HepG2 (cell line): ENCODE data around the gene SPATA32. TPM values are rescaled to one million over a fixed set of nuclear protein-coding genes. Genes with fewer than 3 reads are reported as not detected.
A peak's percentile ranks its signal among the peaks of the same experiment; 100 is the strongest.

ENCODE experiments used
- ELF1 ChIP-seq: sonication (generic); formaldehyde crosslinking; IDR thresholded peaks from 2 replicates; pipeline ENCODE4 v1.4.0; 2020; ENCODE audit warnings: missing genetic modification reagents
- GLMP ChIP-seq: sonication (generic); formaldehyde crosslinking; IDR thresholded peaks from 2 replicates; pipeline ENCODE4 v1.9.0; 2021; ENCODE audit warnings: missing genetic modification reagents, mild to moderate bottlenecking, borderline replicate concordance
- GPN1 ChIP-seq: sonication (generic); formaldehyde crosslinking; IDR thresholded peaks from 2 replicates; pipeline ENCODE4 v1.5.1; 2020; ENCODE audit warnings: missing genetic modification reagents, borderline replicate concordance
- MYNN ChIP-seq: sonication (generic); formaldehyde crosslinking; IDR thresholded peaks from 2 replicates; pipeline ENCODE4 v1.4.0; 2020; ENCODE audit warnings: mild to moderate bottlenecking, low read depth, missing genetic modification reagents
- PATZ1 ChIP-seq: sonication (generic); formaldehyde crosslinking; IDR thresholded peaks from 2 replicates; pipeline ENCODE4 v1.4.0; 2020; ENCODE audit warnings: missing genetic modification reagents
- PHF5A ChIP-seq: IDR thresholded peaks from one replicate; pipeline ENCODE4 v1.6.1; 2018; ENCODE audit warnings: low read depth, missing genetic modification reagents; ENCODE audit not compliant: unreplicated experiment
- RELA ChIP-seq: sonication (generic); formaldehyde crosslinking; IDR thresholded peaks from 2 replicates; pipeline ENCODE4 v1.4.0; 2020; ENCODE audit warnings: missing genetic modification reagents
- REPIN1 ChIP-seq: sonication (generic); formaldehyde crosslinking; IDR thresholded peaks from 2 replicates; pipeline ENCODE4 v1.8.0; 2022; ENCODE audit warnings: missing genetic modification reagents, low read depth, mild to moderate bottlenecking, borderline replicate concordance
- SRSF9 ChIP-seq: fragments of 200-400 bp; formaldehyde crosslinking; IDR thresholded peaks from 2 replicates; pipeline ENCODE4 v1.6.1; 2018; ENCODE audit warnings: borderline replicate concordance, mild to moderate bottlenecking, low read depth, low read length; ENCODE audit not compliant: insufficient read depth, poor library complexity, severe bottlenecking
- STAG1 ChIP-seq: sonication (generic); formaldehyde crosslinking; IDR thresholded peaks from 2 replicates; pipeline ENCODE4 v1.4.0; 2020; ENCODE audit warnings: missing genetic modification reagents
- TARDBP ChIP-seq: sonication (generic); formaldehyde crosslinking; IDR thresholded peaks from 2 replicates; pipeline ENCODE4 v1.8.0; 2022; ENCODE audit warnings: mild to moderate bottlenecking, missing genetic modification reagents
- TFDP2 ChIP-seq: sonication (generic); formaldehyde crosslinking; IDR thresholded peaks from 2 replicates; pipeline ENCODE4 v1.4.0; 2020; ENCODE audit warnings: missing genetic modification reagents
- ZSCAN21 ChIP-seq: sonication (generic); formaldehyde crosslinking; IDR thresholded peaks from 2 replicates; pipeline ENCODE4 v1.8.0; 2022; ENCODE audit warnings: mild to moderate bottlenecking, missing genetic modification reagents, moderate library complexity, borderline replicate concordance
- polyA plus RNA-seq, 8 experiments: library from polyadenylated mRNA; depleted of rRNA in 3 of 8; stranded (reverse) in 7 of 8; unstranded in 1 of 8; fragments of >200 nt; fragmentation: Illumina TruSeq in 4 of 8; extraction: Trizol in 4 of 8; gene quantifications; 2 replicates each; pipeline versions ENCODE4 v1.2.1 to v1.2.3, GENCODE V29; 2011 to 2016; ENCODE audit warnings: low read depth in 4 of 8, missing spikeins in 1 of 8, mixed read lengths in 1 of 8; ENCODE audit not compliant: insufficient read depth in 1 of 8
- total RNA-seq, 5 experiments: library from RNA; depleted of rRNA; stranded (reverse); fragments of >200 nt; fragmentation: Illumina TruSeq; extraction: Trizol; gene quantifications; 2 replicates each; pipeline ENCODE4 v1.2.3, GENCODE V29; 2016; ENCODE audit warnings: low read depth in 1 of 5
- TF ChIP-seq, protein P1 (sequence below): sonication (generic); formaldehyde crosslinking; IDR thresholded peaks from 2 replicates; pipeline ENCODE4 v1.5.1; 2020; ENCODE audit warnings: mild to moderate bottlenecking, missing genetic modification reagents
- TF ChIP-seq, protein P2 (sequence below), 2 experiments: fragments of 450-650 bp in 1 of 2; sonication (generic) in 1 of 2; formaldehyde crosslinking; IDR thresholded peaks; 2 replicates each; pipeline versions ENCODE4 v1.5.0 to v1.8.0; 2020 to 2022; ENCODE audit warnings: mild to moderate bottlenecking in 1 of 2, missing genetic modification reagents in 1 of 2
- TF ChIP-seq, protein P3 (sequence below): sonication (generic); formaldehyde crosslinking; IDR thresholded peaks from 2 replicates; pipeline ENCODE4 v1.4.0; 2020; ENCODE audit warnings: missing genetic modification reagents

Gene SPATA32
- total and polyA plus RNA-seq, 2 of the 13 experiments (the other 11 are each of a cell fraction or from before 2014, with no cell fraction given), result not detected

DNA sequence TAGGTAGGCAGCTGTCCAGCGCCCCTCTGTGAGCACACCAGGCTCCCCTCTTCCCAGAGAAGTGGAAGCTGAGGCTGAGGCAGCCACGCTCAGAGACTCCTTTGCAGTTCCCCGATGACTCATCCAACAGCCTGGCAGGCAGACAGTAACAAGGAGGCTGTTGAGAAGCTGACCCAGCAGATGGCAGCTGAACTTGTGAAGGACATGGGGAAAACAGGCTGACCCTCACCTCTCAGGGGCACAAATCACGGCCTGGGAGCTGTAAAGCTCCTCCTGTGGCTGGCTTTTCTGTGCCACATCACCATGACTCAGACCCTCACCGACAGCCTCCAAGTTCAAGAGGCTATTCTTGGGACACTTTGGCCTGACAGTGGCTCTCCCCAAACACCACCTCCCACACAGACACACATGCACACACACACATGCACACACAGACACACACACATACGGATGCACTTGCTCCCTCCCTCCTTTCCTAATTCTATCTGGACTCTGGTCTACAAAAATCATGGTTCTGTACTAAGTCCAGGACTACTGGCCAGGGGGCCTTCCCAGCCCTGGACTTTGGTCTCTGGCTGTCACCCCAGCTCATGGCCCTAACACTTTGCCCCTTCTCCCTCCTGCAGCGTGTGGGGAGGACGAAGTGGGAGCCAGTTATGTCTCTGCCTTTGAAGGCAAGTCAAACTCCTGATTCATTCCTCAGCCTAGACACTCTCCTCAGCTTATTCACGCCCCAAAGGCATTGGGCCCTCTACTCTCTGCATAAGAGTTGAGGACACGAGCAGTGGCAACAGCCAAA lies 31.7 kb upstream of the SPATA32 start (continued):
- TF ChIP-seq, protein P1, sequence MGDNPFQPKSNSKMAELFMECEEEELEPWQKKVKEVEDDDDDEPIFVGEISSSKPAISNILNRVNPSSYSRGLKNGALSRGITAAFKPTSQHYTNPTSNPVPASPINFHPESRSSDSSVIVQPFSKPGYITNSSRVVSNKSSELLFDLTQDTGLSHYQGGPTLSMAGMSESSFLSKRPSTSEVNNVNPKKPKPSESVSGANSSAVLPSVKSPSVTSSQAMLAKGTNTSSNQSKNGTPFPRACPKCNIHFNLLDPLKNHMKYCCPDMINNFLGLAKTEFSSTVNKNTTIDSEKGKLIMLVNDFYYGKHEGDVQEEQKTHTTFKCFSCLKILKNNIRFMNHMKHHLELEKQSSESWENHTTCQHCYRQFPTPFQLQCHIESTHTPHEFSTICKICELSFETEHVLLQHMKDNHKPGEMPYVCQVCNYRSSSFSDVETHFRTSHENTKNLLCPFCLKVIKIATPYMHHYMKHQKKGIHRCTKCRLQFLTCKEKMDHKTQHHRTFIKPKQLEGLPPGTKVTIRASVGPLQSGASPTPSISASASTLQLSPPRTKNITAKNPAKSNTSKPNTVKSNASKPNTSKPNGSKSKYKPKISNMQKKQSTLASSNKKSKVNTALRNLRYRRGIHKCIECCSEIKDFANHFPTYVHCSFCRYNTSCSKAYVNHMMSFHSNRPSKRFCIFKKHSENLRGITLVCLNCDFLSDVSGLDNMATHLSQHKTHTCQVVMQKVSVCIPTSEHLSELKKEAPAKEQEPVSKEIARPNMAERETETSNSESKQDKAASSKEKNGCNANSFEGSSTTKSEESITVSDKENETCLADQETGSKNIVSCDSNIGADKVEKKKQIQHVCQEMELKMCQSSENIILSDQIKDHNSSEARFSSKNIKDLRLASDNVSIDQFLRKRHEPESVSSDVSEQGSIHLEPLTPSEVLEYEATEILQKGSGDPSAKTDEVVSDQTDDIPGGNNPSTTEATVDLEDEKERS (CRISPR knock-in tag), result no peak
- TF ChIP-seq GLMP (no peak), PATZ1 (CRISPR knock-in tag) (peak; percentile 61; the same call in 1 of the 2 replicates), RELA (no peak), ELF1 (CRISPR knock-in tag) (no peak), PHF5A (CRISPR knock-in tag) (no peak), TARDBP (CRISPR knock-in tag) (no peak), TFDP2 (CRISPR knock-in tag) (0 out of 2 replicates have a peak, but pooled peaks have one; percentile 18), REPIN1 (CRISPR knock-in tag) (peak; percentile 76; the same call in 1 of the 2 replicates), SRSF9 (no peak), GPN1 (CRISPR knock-in tag) (no peak), STAG1 (0 out of 2 replicates have a peak, but pooled peaks have one; percentile 2), ZSCAN21 (CRISPR knock-in tag) (0 out of 2 replicates have a peak, but pooled peaks have one; percentile 30), MYNN (CRISPR knock-in tag) (no peak)
- TF ChIP-seq, protein P2, sequence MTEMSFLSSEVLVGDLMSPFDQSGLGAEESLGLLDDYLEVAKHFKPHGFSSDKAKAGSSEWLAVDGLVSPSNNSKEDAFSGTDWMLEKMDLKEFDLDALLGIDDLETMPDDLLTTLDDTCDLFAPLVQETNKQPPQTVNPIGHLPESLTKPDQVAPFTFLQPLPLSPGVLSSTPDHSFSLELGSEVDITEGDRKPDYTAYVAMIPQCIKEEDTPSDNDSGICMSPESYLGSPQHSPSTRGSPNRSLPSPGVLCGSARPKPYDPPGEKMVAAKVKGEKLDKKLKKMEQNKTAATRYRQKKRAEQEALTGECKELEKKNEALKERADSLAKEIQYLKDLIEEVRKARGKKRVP (CRISPR knock-in tag; IDR thresholded peaks at IDR 0.05), result no peak
- TF ChIP-seq, protein P3, sequence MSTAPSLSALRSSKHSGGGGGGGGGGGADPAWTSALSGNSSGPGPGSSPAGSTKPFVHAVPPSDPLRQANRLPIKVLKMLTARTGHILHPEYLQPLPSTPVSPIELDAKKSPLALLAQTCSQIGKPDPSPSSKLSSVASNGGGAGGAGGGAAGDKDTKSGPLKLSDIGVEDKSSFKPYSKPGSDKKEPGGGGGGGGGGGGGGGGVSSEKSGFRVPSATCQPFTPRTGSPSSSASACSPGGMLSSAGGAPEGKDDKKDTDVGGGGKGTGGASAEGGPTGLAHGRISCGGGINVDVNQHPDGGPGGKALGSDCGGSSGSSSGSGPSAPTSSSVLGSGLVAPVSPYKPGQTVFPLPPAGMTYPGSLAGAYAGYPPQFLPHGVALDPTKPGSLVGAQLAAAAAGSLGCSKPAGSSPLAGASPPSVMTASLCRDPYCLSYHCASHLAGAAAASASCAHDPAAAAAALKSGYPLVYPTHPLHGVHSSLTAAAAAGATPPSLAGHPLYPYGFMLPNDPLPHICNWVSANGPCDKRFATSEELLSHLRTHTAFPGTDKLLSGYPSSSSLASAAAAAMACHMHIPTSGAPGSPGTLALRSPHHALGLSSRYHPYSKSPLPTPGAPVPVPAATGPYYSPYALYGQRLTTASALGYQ, result no peak
